Transverse colon (tissue), 4 donors: ENCODE measurements around the gene GABRG3.

Experiments used
- EP300 ChIP-seq: sonication (generic); formaldehyde crosslinking; IDR thresholded peaks from one replicate; pipeline ENCODE4 v1.6.1; 2017; ENCODE audit warnings: antibody characterized with exemption, low read depth
- POLR2A ChIP-seq: fragments of 450-650 bp; IDR thresholded peaks from one replicate; pipeline ENCODE4 v1.6.1; 2016; ENCODE audit warnings: antibody characterized with exemption, mild to moderate bottlenecking, moderate library complexity
- POLR2AphosphoS5 ChIP-seq, 3 donors: sonication (generic); formaldehyde crosslinking; IDR thresholded peaks; one replicate each; pipeline ENCODE4 v1.6.1; 2016; ENCODE audit warnings: antibody characterized with exemption in 3 of 3
- TF ChIP-seq, protein P1 (sequence below), 5 experiments: fragments of 200-600 bp in 3 of 5; fragments of 450-650 bp in 2 of 5; sonication (generic) in 3 of 5; IDR thresholded peaks; 1 replicate in 2 of 5; 2 replicates in 3 of 5; pipeline ENCODE4 v1.5.1; 2016 to 2017; ENCODE audit warnings: antibody characterized with exemption in 5 of 5, inconsistent platforms in 3 of 5, mild to moderate bottlenecking in 2 of 5, moderate library complexity in 1 of 5

DNA sequence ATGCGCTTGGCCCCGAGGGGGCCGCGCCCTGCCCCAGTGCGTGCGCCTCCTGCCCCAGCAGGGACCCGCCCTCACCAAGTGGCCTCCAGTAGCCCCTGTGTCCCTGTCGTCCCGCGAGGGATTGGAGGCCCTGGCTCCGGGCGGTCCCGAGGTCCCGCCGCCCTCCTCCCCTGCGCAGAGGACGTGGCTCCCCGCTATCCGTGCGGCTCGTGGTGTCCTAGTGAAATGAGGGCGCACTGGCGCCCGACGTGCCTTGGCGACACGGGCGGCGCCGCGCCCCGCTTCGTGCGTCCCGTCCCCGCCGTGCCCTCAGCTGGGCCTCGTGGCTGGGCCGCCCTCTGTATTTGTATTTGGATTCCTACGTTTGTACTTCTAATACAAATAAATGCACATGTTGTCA lies 570.6 kb downstream of the GABRG3 start:
- TF ChIP-seq, protein P1, sequence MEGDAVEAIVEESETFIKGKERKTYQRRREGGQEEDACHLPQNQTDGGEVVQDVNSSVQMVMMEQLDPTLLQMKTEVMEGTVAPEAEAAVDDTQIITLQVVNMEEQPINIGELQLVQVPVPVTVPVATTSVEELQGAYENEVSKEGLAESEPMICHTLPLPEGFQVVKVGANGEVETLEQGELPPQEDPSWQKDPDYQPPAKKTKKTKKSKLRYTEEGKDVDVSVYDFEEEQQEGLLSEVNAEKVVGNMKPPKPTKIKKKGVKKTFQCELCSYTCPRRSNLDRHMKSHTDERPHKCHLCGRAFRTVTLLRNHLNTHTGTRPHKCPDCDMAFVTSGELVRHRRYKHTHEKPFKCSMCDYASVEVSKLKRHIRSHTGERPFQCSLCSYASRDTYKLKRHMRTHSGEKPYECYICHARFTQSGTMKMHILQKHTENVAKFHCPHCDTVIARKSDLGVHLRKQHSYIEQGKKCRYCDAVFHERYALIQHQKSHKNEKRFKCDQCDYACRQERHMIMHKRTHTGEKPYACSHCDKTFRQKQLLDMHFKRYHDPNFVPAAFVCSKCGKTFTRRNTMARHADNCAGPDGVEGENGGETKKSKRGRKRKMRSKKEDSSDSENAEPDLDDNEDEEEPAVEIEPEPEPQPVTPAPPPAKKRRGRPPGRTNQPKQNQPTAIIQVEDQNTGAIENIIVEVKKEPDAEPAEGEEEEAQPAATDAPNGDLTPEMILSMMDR (IDR thresholded peaks at IDR 0.05), result no peak
- no peak for TF ChIP-seq POLR2A
- no peak for TF ChIP-seq POLR2AphosphoS5 (IDR thresholded peaks at IDR 0.05)
- TF ChIP-seq EP300, result no peak
